ENCODE results near the gene EPAS1. TPM values are rescaled to one million over a fixed set of nuclear protein-coding genes. Genes with fewer than 3 reads are reported as not detected.

The EPAS1 gene
- total and polyA plus RNA-seq, 9 of the 15 experiments (the other 6 are each of a cell fraction or from before 2014, with no cell fraction given) = 0.25 to 11.2 (median 4.1) TPM

DNA sequence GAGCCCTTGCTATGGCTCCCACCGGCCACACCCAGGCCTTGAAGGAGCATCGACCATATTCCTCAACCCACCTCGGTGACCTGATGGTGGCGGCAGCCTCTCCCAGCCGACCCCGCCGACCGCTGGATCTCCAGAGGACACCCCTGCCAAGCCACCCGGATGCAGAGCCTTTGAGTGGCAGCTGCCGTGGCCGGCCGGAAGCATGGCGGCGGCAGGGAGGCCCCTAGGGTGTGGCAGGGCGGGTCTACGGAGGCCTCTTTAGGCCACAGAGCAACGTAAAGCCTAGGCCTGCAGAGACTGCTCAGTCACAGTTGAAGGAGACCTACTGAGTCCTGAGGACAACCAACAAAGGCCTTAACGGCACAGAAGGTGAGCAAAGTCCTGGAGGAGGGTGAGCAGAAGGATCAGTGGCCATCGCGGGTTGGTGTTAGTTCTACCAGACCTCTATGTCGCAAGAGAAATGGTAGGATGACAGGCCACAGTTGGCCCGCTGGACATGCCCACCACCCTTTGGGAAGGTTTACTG, 131.8 kb downstream of the EPAS1 start (continued):
- TF ChIP-seq CREB1 (IDR thresholded peaks at IDR 0.05) (peak; percentile 52; the same call in 1 of the 2 replicates), CREB1 (CRISPR knock-in tag; IDR thresholded peaks at IDR 0.05) (no peak), ZNF778 (CRISPR knock-in tag; IDR thresholded peaks at IDR 0.05) (no peak), PHB2 (IDR thresholded peaks at IDR 0.05; ENCODE audit: low read depth) (no peak), ZC3H4 (CRISPR knock-in tag; IDR thresholded peaks at IDR 0.05; ENCODE audit: borderline replicate concordance) (no peak), SNIP1 (IDR thresholded peaks at IDR 0.05; ENCODE audit: low read depth) (no peak), GATAD2B (IDR thresholded peaks at IDR 0.05; ENCODE audit: borderline replicate concordance) (peak; percentile 32; the same call in 1 of the 2 replicates), PTTG1 (tag; IDR thresholded peaks at IDR 0.05; ENCODE audit: low read depth) (no peak), ZSCAN29 (IDR thresholded peaks at IDR 0.05) (no peak), GABPB2 (CRISPR knock-in tag; conservative IDR thresholded peaks at IDR 0.05) (no peak), RBM15 (IDR thresholded peaks at IDR 0.05; ENCODE audit: insufficient read depth, low read length) (no peak), CXXC5 (CRISPR knock-in tag; IDR thresholded peaks at IDR 0.05) (peak; percentile 64), ZNF133 (CRISPR knock-in tag; IDR thresholded peaks at IDR 0.05) (no peak), COPS2 (conservative IDR thresholded peaks at IDR 0.05) (no peak), MAFG (tag; conservative IDR thresholded peaks at IDR 0.05) (0 out of 2 replicates have a peak, but pooled peaks have one; percentile 15), ZNF551 (CRISPR knock-in tag; IDR thresholded peaks at IDR 0.05) (no peak), ZNF644 (tag; IDR thresholded peaks at IDR 0.05; ENCODE audit: low read depth) (no peak), SMARCA5 (IDR thresholded peaks at IDR 0.05) (no peak), POLR2AphosphoS2 (IDR thresholded peaks at IDR 0.05; ENCODE audit: low read length) (no peak), LARP7 (IDR thresholded peaks at IDR 0.05) (no peak)
- TF ChIP-seq, protein P1, sequence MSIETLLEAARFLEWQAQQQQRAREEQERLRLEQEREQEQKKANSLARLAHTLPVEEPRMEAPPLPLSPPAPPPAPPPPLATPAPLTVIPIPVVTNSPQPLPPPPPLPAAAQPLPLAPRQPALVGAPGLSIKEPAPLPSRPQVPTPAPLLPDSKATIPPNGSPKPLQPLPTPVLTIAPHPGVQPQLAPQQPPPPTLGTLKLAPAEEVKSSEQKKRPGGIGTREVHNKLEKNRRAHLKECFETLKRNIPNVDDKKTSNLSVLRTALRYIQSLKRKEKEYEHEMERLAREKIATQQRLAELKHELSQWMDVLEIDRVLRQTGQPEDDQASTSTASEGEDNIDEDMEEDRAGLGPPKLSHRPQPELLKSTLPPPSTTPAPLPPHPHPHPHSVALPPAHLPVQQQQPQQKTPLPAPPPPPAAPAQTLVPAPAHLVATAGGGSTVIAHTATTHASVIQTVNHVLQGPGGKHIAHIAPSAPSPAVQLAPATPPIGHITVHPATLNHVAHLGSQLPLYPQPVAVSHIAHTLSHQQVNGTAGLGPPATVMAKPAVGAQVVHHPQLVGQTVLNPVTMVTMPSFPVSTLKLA (conservative IDR thresholded peaks at IDR 0.05) = peak; percentile 56 to 73
- TF ChIP-seq, protein P2, sequence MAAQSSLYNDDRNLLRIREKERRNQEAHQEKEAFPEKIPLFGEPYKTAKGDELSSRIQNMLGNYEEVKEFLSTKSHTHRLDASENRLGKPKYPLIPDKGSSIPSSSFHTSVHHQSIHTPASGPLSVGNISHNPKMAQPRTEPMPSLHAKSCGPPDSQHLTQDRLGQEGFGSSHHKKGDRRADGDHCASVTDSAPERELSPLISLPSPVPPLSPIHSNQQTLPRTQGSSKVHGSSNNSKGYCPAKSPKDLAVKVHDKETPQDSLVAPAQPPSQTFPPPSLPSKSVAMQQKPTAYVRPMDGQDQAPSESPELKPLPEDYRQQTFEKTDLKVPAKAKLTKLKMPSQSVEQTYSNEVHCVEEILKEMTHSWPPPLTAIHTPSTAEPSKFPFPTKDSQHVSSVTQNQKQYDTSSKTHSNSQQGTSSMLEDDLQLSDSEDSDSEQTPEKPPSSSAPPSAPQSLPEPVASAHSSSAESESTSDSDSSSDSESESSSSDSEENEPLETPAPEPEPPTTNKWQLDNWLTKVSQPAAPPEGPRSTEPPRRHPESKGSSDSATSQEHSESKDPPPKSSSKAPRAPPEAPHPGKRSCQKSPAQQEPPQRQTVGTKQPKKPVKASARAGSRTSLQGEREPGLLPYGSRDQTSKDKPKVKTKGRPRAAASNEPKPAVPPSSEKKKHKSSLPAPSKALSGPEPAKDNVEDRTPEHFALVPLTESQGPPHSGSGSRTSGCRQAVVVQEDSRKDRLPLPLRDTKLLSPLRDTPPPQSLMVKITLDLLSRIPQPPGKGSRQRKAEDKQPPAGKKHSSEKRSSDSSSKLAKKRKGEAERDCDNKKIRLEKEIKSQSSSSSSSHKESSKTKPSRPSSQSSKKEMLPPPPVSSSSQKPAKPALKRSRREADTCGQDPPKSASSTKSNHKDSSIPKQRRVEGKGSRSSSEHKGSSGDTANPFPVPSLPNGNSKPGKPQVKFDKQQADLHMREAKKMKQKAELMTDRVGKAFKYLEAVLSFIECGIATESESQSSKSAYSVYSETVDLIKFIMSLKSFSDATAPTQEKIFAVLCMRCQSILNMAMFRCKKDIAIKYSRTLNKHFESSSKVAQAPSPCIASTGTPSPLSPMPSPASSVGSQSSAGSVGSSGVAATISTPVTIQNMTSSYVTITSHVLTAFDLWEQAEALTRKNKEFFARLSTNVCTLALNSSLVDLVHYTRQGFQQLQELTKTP (IDR thresholded peaks at IDR 0.05; ENCODE audit: low read depth in 1 of 2, partially characterized antibody in 2 of 2) = peak in 1 of 2 experiments; percentile 16
- TF ChIP-seq, protein P3, sequence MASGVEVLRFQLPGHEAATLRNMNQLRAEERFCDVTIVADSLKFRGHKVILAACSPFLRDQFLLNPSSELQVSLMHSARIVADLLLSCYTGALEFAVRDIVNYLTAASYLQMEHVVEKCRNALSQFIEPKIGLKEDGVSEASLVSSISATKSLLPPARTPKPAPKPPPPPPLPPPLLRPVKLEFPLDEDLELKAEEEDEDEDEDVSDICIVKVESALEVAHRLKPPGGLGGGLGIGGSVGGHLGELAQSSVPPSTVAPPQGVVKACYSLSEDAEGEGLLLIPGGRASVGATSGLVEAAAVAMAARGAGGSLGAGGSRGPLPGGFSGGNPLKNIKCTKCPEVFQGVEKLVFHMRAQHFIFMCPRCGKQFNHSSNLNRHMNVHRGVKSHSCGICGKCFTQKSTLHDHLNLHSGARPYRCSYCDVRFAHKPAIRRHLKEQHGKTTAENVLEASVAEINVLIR (CRISPR knock-in tag; IDR thresholded peaks at IDR 0.05) = no peak
- TF ChIP-seq, protein P4, sequence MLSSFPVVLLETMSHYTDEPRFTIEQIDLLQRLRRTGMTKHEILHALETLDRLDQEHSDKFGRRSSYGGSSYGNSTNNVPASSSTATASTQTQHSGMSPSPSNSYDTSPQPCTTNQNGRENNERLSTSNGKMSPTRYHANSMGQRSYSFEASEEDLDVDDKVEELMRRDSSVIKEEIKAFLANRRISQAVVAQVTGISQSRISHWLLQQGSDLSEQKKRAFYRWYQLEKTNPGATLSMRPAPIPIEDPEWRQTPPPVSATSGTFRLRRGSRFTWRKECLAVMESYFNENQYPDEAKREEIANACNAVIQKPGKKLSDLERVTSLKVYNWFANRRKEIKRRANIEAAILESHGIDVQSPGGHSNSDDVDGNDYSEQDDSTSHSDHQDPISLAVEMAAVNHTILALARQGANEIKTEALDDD (IDR thresholded peaks at IDR 0.05) = no peak
